Testis (tissue), 2 donors: Measurements from ENCODE around the gene SLC2A14.
"Not testable (repeated sequence)": the region's sequence is repeated elsewhere in the genome, so short reads cannot be mapped to it uniquely, and the experiment has no call there.

Experiments
- POLR2A ChIP-seq: fragments of 450-650 bp; IDR thresholded peaks from one replicate; pipeline ENCODE4 v1.6.1; 2017; ENCODE audit warnings: antibody characterized with exemption, mild to moderate bottlenecking, moderate library complexity
- TF ChIP-seq, protein P1 (sequence below), 3 experiments: fragments of 450-650 bp in 2 of 3; fragments of 200-600 bp in 1 of 3; sonication (generic) in 1 of 3; IDR thresholded peaks; one replicate each; pipeline ENCODE4 v1.5.1; 2016 to 2019; ENCODE audit warnings: antibody characterized with exemption in 3 of 3, mild to moderate bottlenecking in 2 of 3, moderate library complexity in 1 of 3

GRCh38 chr12:7881736-7882120, 9.0 kb upstream of the SLC2A14 start:
- TF ChIP-seq, protein P1, sequence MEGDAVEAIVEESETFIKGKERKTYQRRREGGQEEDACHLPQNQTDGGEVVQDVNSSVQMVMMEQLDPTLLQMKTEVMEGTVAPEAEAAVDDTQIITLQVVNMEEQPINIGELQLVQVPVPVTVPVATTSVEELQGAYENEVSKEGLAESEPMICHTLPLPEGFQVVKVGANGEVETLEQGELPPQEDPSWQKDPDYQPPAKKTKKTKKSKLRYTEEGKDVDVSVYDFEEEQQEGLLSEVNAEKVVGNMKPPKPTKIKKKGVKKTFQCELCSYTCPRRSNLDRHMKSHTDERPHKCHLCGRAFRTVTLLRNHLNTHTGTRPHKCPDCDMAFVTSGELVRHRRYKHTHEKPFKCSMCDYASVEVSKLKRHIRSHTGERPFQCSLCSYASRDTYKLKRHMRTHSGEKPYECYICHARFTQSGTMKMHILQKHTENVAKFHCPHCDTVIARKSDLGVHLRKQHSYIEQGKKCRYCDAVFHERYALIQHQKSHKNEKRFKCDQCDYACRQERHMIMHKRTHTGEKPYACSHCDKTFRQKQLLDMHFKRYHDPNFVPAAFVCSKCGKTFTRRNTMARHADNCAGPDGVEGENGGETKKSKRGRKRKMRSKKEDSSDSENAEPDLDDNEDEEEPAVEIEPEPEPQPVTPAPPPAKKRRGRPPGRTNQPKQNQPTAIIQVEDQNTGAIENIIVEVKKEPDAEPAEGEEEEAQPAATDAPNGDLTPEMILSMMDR (IDR thresholded peaks at IDR 0.05), result not testable (repeated sequence)
- not testable (repeated sequence) for TF ChIP-seq POLR2A
